HCEC 1CT (cell line): ENCODE results near the gene C1orf52.

Source experiments
- DNase-seq: peaks from one replicate; pipeline ENCODE4 v3.0.0-alpha.2; 2017

The C1orf52 gene

GRCh38 chr1:85229574-85230097, 29.8 kb downstream of the C1orf52 start:
- no peak for DNase-seq

DNA sequence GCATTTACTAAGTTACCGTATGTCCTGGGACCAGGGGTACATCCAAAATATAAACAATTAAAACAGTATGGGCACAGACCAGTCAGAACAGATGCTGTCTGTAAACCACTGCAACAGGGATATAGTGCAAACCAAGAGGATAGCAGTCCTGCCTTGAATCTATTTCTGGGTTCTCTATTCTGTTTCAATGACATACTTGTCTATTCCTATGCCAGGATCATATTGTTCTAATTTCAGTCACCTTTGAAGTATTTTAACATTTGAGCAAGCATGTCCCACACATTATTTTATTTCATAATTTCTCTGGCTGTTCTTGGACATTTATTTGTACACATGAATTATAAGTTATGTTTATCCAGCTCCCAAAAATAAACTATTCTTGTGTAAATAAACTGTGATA, 30.5 kb downstream of the C1orf52 start:
- DNase-seq = no peak

DNA sequence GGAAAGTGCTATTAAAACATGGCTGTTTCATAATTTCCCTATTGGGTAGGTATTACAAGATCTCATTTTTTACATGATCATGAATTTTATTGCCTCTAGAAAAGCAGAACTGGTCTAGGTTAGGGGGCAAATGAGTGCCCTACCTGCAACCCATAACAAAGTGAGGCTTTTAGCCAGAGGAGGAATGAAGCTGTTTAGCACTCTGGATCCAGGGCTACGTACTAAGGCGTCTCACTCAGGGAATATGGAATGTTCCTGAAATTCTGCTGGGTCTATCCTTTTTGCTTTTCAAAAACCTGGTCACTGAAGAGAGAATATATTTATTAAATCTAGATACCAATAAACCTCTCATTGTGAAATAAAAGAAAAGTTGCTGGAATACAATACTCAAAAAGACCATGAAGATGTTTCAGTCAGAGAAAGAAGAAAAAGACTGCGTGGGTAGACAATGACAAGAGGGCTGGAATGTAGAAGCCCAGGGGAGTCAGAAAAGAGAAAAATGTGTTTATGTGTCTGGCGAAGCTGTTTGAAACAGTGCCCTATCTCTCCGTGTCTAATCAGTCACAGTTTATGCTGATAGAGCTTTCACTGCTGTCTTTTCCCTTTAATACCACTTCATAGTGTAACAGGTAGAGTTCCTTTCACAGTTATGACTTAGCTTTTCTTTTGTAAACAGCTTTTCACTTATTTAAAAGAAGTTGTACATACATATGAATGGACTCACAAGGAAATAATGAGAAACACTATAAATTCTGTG, 33.7 kb downstream of the C1orf52 start:
- DNase-seq = no peak

DNA sequence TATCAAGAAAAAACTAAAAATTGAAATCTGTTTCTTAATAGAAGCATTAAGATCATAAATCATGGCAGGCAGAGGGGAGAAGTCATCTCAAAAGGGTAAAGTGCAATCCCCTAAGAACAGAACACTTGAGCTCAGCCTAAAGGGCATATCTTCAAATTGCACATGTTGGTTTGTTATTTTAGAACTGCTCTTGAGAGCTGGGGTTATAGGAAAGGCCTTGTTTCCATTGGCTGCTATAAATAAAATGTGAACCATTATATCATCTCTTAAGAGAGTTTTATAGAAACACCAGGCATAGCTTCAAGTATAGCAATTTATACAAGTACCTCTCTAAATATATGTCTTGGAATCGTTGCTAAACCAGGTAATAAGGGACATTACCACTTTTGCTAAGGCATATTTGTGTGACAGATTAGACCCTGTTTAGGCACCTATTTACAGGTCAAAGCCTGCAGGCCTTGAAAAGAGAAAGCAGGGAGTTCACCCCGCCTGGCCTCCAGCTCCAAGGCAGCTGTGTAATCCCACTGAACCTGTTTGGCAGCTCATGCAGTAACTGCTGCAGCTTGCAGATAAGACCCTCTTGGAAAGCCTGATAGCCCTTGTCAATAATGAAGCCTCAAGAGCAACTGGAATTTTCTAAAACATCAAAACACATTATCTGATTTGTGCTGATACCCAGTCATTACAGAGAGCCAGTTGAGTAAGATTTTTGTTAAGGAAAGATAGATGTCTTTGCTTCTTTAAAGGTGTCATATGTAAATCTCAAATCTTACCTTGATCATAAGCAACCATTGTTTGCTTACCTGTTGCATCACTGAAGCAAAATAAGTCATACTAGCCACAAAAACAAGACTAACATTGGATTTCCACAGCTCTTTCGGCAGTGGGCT, 34.5 kb downstream of the C1orf52 start:
- DNase-seq = no peak

GRCh38 chr1:85224295-85224694, 35.2 kb downstream of the C1orf52 start:
- DNase-seq = no peak

- no peak for DNase-seq
These were observed 36.1 kb downstream of the C1orf52 start for GRCh38 chr1:85223334-85223733.

DNA sequence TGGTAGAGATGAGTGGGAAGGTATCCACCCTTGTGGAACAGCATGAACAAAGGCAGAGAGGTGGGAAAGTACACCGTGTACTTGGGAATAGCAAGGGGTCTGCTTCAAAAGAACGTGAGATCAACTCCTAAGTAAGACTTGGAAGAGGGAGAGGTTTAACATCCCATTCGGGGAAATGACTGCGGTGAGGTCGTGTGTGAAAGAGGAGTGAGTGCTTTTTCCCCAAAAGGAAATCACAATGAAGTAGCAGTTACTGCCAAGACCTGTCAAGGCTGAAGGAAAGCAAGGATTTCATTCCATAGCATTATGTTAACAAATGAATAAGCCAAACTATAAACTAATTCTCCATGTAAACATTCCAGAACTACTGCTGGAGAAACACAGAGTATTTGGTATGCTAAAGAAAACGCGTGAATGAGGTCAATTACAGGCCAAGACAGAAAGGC, 38.7 kb downstream of the C1orf52 start:
- DNase-seq = no peak

- no peak for DNase-seq
These were observed 39.4 kb downstream of the C1orf52 start for GRCh38 chr1:85219853-85220610.

DNA sequence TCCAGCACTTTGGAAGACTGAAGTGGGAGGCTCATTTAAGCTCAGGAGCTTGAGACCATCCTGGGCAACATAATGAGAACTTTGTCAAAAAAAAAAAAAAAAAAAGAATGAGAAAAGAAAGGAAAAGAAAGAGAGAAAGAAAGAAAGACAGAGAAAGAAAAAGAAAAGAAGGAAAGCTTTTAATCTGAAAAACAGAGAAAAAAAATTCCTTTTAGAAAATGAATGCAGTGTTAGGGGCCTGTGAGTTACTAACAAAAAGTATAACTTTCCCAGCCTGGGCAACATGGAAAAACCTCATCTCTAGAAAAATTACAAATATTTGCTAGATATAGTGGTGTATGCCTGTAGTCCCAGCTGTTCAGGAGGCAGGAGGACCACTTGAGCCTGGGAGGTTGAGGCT, 42.8 kb downstream of the C1orf52 start:
- no peak for DNase-seq

DNA sequence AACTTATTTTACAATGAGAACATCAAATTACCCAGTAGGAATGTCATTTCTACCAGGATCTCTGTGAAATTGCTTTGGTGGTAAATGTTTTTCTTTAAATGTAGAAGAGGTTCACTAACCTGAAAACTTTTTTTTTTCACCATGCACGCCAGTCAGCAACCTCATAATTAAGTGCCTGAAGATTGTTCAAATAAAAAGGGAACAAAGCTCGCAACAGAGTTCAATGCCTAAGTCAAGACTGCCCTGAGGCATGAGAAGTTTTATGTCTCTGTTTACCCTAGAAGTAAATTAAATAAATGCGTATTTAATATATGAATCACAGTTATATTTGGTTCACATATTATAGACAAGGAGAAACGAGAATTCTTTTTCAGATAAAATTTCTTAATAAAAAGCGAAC, 44.8 kb downstream of the C1orf52 start:
- DNase-seq = no peak

- DNase-seq = no peak
These were observed 51.0 kb downstream of the C1orf52 start for GRCh38 chr1:85208488-85208887.

DNA sequence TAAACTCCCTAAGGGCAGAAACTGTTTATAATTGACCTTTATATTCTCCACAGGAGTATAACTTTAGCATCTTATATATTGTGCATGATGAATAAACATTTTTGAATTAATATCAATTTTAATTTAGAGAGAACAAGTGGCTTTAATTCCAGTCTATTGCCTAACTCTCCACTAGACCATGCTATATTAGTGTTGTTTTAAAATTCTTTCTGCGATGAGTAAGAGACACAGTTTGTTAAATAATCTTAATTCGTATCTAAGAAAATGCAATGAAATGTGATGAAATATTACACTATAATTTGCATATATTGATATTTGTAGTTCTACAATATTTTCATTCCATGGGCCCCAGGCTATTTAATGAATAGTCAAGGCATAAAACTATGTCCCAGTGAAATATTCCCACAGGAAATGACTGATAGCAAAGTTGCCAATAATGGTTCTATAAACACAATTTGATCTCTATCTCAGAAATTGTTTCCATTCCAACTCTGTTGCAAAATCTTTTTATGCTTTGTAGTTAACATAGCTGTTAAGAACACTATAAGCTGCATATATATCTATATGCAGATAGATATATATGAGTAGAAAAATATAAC, 55.8 kb downstream of the C1orf52 start:
- peak; percentile 30 for DNase-seq

- no peak for DNase-seq
These were observed 56.6 kb downstream of the C1orf52 start for GRCh38 chr1:85202864-85203255.

DNA sequence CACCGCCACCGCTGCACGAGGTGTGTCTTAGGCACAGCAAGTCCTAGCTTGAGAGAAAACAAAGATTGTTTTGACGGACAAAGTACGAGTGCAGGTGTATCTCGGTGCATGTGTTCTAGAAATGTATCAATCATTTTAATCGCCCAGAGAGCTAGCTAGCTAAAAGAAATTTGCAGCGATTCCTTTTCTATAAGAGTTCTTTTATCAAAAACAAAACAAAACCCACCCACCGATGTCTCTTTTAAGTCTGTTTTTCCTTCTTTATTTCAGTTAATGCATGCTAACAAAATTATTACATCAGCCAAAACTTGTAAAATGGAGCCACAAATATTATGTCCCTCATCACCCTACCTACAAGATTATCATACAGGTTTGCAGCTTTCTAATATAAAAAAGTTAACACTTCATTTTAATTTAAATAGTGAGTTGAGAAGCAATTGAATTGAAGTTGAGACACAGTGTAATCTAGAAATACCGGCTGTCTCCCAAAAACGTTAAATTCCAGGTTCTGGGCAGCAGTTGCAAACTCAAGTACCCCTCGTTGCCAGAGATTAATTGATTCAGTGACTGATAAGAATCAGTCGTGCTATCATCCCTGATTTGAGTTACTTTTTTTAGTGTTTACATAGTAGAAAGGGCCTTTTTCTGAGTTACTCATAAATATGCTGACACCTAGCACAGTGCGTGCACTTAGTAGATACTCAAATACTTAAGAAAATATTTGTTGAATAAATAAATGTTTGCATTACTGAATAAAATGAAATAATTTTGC, 57.2 kb downstream of the C1orf52 start:
- no peak for DNase-seq

- peak; percentile 72 for DNase-seq
These were observed 57.9 kb downstream of the C1orf52 start for GRCh38 chr1:85201340-85202091.

GRCh38 chr1:85200463-85201339, 58.8 kb downstream of the C1orf52 start, which contains the start of gene SYDE2:
TSS of gene SYDE2 (minus strand) at chr1:85201016. CDS start at chr1:85200996, 20 bp downstream.
- DNase-seq = peak; percentile 67
